Endodermal cell (in vitro differentiated cells): ENCODE results near the gene CCDC9B. TPM values are rescaled to one million over a fixed set of nuclear protein-coding genes. Genes with fewer than 3 reads are reported as not detected.

Source experiments
- DNase-seq: peaks from one replicate; pipeline ENCODE4 v3.0.0-alpha.2; 2017
- H3K27ac ChIP-seq: 2 replicates; pipeline ENCODE4 v1.5.1; 2013; ENCODE audit warnings: mild to moderate bottlenecking, low read depth, low read length, moderate library complexity
- H3K27me3 ChIP-seq: 2 replicates; pipeline ENCODE4 v1.6.1; 2013; ENCODE audit warnings: mild to moderate bottlenecking, low read length, moderate library complexity; ENCODE audit not compliant: insufficient read depth, control insufficient read depth, poor library complexity, severe bottlenecking
- H3K36me3 ChIP-seq: 2 replicates; pipeline ENCODE4 v1.7.0; 2013; ENCODE audit warnings: mild to moderate bottlenecking, low read length, moderate library complexity; ENCODE audit not compliant: control insufficient read depth, insufficient read depth
- H3K4me1 ChIP-seq: one replicate; pipeline ENCODE4 v1.7.0; 2013; ENCODE audit warnings: low read length; ENCODE audit not compliant: control insufficient read depth, insufficient read depth
- H3K4me3 ChIP-seq: 2 replicates; pipeline ENCODE4 v1.5.1; 2013; ENCODE audit warnings: mild to moderate bottlenecking, low read length, moderate library complexity
- H3K9ac ChIP-seq: 2 replicates; pipeline ENCODE4 v1.6.1; 2013; ENCODE audit warnings: mild to moderate bottlenecking, low read length, moderate library complexity; ENCODE audit not compliant: poor library complexity, severe bottlenecking; ENCODE audit errors: extremely low read depth
- H3K9me3 ChIP-seq: 2 replicates; pipeline ENCODE4 v1.6.1; 2013; ENCODE audit warnings: mild to moderate bottlenecking, low read length, moderate library complexity; ENCODE audit not compliant: control insufficient read depth
- H3K27ac Mint-ChIP-seq: 2 replicates; pipeline ENCODE4 v1.8.0; 2020; ENCODE audit warnings: mixed read lengths
- H3K27me3 Mint-ChIP-seq: 2 replicates; pipeline ENCODE4 v1.8.0; 2021; ENCODE audit warnings: mild to moderate bottlenecking, mixed read lengths; ENCODE audit not compliant: insufficient read depth
- H3K36me3 Mint-ChIP-seq: 2 replicates; pipeline ENCODE4 v1.8.0; 2020; ENCODE audit warnings: low read depth, mixed read lengths
- H3K4me1 Mint-ChIP-seq: 2 replicates; pipeline ENCODE4 v1.8.0; 2020; ENCODE audit warnings: mixed read lengths
- H3K4me3 Mint-ChIP-seq: 2 replicates; pipeline ENCODE4 v1.8.0; 2020; ENCODE audit warnings: mild to moderate bottlenecking, moderate library complexity, mixed read lengths
- H3K9me3 Mint-ChIP-seq: 2 replicates; pipeline ENCODE4 v1.8.0; 2020; ENCODE audit warnings: mild to moderate bottlenecking, mixed read lengths
- WGBS, 2 experiments: methylation state at CpG; one replicate each; pipeline versions ENCODE4 v1.1.5 to v1.1.7; 2013; ENCODE audit warnings: missing lambda C conversion rate in 2 of 2, mixed read lengths in 1 of 2; ENCODE audit not compliant: insufficient coverage in 1 of 2, insufficient read length in 1 of 2; 5-methylcytosine and 5-hydroxymethylcytosine counted together
- total RNA-seq, 2 donors: library from RNA; stranded (reverse); fragmentation: NEBNext Ultra II Directional in 1 of 2; extraction: Animal tissue kit (Norgen Biotek cat#: 25700) in 1 of 2; gene quantifications; 2 replicates in 1 of 2; 3 replicates in 1 of 2; pipeline ENCODE4 v1.2.1, GENCODE V29; 2021
- TF ChIP-seq, protein P1 (sequence below): fragments of 200-600 bp; sonication (generic); conservative IDR thresholded peaks from 2 replicates; pipeline ENCODE4 v1.5.0; 2021; ENCODE audit warnings: antibody characterized with exemption, mild to moderate bottlenecking

The CCDC9B gene
- total RNA-seq, 2 donors from 2014 or later, result 0.15 to 0.42 TPM

DNA sequence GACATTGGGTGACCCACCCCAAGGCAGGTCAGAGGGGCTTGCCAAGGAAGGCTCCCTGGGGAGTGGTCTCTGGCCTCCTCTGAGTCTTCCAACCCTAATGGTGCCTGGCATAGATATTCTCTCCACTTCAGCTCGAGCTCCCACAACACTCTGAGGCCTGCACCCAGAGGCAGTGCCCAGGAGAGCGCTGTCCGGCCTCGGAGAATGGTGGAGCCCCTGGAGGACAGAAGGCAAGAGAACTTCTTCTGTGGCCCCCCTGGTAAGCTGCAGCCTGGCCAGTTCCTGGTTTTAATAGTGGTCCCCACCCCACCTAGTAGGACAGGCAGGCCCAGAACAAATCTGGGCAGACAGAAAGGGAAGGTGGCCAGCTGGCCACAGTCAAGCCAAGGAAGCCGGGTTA, 24.3 kb upstream of the CCDC9B start:
- Mint-ChIP-seq H3K27ac (no peak overlapping the region), H3K9me3 (no peaks in the 10 kb centered on the region), H3K4me1 (no peaks in the 10 kb centered on the region), H3K4me3 (no peak overlapping the region), H3K36me3 (no peaks in the 10 kb centered on the region), H3K27me3 (peaks cover 69% of the 10 kb centered on the region)
- Histone ChIP-seq H3K27ac (no peak overlapping the region), H3K9me3 (no peaks in the 10 kb centered on the region), H3K36me3 (no peaks in the 10 kb centered on the region), H3K9ac (no peak overlapping the region), H3K4me1 (no peaks in the 10 kb centered on the region), H3K27me3 (peaks cover 65% of the 10 kb centered on the region), H3K4me3 (no peak overlapping the region)
- 91 to 100% methylated on average over 3 to 5 of the region's 5 CpGs for WGBS, 2 experiments
- TF ChIP-seq, protein P1, sequence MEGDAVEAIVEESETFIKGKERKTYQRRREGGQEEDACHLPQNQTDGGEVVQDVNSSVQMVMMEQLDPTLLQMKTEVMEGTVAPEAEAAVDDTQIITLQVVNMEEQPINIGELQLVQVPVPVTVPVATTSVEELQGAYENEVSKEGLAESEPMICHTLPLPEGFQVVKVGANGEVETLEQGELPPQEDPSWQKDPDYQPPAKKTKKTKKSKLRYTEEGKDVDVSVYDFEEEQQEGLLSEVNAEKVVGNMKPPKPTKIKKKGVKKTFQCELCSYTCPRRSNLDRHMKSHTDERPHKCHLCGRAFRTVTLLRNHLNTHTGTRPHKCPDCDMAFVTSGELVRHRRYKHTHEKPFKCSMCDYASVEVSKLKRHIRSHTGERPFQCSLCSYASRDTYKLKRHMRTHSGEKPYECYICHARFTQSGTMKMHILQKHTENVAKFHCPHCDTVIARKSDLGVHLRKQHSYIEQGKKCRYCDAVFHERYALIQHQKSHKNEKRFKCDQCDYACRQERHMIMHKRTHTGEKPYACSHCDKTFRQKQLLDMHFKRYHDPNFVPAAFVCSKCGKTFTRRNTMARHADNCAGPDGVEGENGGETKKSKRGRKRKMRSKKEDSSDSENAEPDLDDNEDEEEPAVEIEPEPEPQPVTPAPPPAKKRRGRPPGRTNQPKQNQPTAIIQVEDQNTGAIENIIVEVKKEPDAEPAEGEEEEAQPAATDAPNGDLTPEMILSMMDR, result no peak
- DNase-seq, result peak; percentile 26

DNA sequence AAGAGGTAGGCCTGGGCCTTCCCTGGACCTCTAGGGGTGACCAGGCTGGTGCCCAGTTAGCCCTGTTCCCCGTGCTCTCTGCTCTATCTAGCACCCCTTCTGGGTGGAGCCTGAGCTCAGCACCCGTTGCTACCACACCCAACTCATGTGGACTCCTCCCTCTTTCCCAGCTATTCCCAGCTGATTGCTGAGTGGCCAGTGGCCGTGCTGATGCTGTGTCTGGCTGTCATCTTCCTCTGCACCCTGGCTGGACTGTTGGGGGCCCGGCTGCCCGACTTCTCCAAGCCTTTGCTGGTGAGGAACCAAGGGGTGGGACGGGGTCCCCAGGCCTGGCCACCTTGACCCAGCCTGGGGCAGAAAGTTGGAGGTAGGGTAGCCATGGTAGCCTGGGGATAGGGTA, 23.5 kb upstream of the CCDC9B start:
- 76 to 89% methylated on average over 5 to 6 of the region's 6 CpGs for WGBS, 2 experiments

DNA sequence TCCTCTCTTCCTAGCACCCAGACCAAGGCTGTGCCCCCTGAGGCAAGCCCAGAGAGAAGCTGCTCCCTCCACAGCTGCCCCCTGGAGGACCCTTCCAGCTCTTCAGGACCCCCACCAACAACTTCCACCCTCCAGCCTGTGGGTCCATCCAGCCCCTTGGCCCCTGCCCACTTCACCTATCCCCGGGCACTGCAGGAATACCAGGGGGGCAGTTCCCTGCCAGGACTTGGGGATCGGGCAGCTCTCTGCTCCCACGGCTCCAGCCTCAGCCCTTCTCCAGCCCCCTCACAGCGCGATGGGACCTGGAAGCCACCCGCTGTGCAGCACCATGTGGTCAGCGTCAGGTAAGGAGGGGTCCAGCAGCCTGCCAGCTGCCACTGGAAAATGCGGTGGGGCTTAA, 22.9 kb upstream of the CCDC9B start:
- H3K9ac ChIP-seq, result no peak overlapping the region
- WGBS, 2 experiments, result 84 to 92% methylated on average over 6 to 8 of the region's 8 CpGs
- no peaks in the 10 kb centered on the region for H3K9me3 Mint-ChIP-seq
- no peak overlapping the region for H3K27ac Mint-ChIP-seq
- H3K9me3 ChIP-seq, result no peaks in the 10 kb centered on the region
- H3K27me3 ChIP-seq, result peaks cover 65% of the 10 kb centered on the region
- H3K4me1 ChIP-seq, result no peaks in the 10 kb centered on the region
- H3K4me3 Mint-ChIP-seq, result no peak overlapping the region
- TF ChIP-seq, protein P1, result no peak
- no peaks in the 10 kb centered on the region for H3K36me3 ChIP-seq
- peak; percentile 34 for DNase-seq
- H3K4me1 Mint-ChIP-seq, result no peaks in the 10 kb centered on the region
- H3K4me3 ChIP-seq, result no peak overlapping the region
- no peak overlapping the region for H3K27ac ChIP-seq
- H3K27me3 Mint-ChIP-seq, result peaks cover 67% of the 10 kb centered on the region
- H3K36me3 Mint-ChIP-seq, result no peaks in the 10 kb centered on the region

More for the DNA sequence above, 23.5 kb upstream of the CCDC9B start:
- Histone ChIP-seq H3K9me3 (no peaks in the 10 kb centered on the region), H3K36me3 (no peaks in the 10 kb centered on the region), H3K4me1 (no peaks in the 10 kb centered on the region), H3K27ac (no peak overlapping the region), H3K4me3 (no peak overlapping the region), H3K27me3 (peaks cover 65% of the 10 kb centered on the region), H3K9ac (no peak overlapping the region)
- no peaks in the 10 kb centered on the region for H3K4me1 Mint-ChIP-seq
- H3K27ac Mint-ChIP-seq, result no peak overlapping the region
- H3K4me3 Mint-ChIP-seq, result no peak overlapping the region
- no peaks in the 10 kb centered on the region for H3K36me3 Mint-ChIP-seq
- peaks cover 70% of the 10 kb centered on the region for H3K27me3 Mint-ChIP-seq
- peak; percentile 36 for DNase-seq
- TF ChIP-seq, protein P1, result no peak
- H3K9me3 Mint-ChIP-seq, result no peaks in the 10 kb centered on the region
